Spleen (tissue), 13 donors: ENCODE data around the gene KCNG4. TPM values are rescaled to one million over a fixed set of nuclear protein-coding genes. Genes with fewer than 3 reads are reported as not detected.
A peak's percentile ranks its signal among the peaks of the same experiment; 100 is the strongest.

Source experiments
- DNase-seq: peaks from one replicate; pipeline ENCODE4 v3.0.0-alpha.2; 2020
- H3K27ac ChIP-seq, 8 donors: fragments of 200-600 bp; sonication (generic) in 7 of 8; 1 replicate in 4 of 8; 2 replicates in 4 of 8; pipeline versions ENCODE4 v1.5.0 to v1.8.0; 2016 to 2021; ENCODE audit warnings: inconsistent platforms in 4 of 8, mild to moderate bottlenecking in 4 of 8, moderate library complexity in 1 of 8
- H3K27me3 ChIP-seq, 7 donors: fragments of 200-600 bp; sonication (generic) in 6 of 7; replicated peaks in 1 of 7; 1 replicate in 4 of 7; 2 replicates in 3 of 7; pipeline versions ENCODE4 v1.5.0 to v1.8.0; 2016 to 2021; ENCODE audit warnings: inconsistent platforms in 3 of 7, mild to moderate bottlenecking in 1 of 7
- H3K36me3 ChIP-seq, 6 donors: fragments of 200-600 bp; sonication (generic) in 5 of 6; 1 replicate in 4 of 6; 2 replicates in 2 of 6; pipeline versions ENCODE4 v1.5.0 to v1.8.0; 2016 to 2021; ENCODE audit warnings: inconsistent platforms in 2 of 6
- H3K4me1 ChIP-seq, 6 donors: fragments of 200-600 bp; sonication (generic) in 5 of 6; 1 replicate in 3 of 6; 2 replicates in 3 of 6; pipeline versions ENCODE4 v1.5.0 to v1.8.0; 2016 to 2021; ENCODE audit warnings: inconsistent platforms in 3 of 6
- H3K4me3 ChIP-seq, 8 donors: fragments of 200-600 bp; sonication (generic) in 7 of 8; 1 replicate in 4 of 8; 2 replicates in 4 of 8; pipeline versions ENCODE4 v1.5.0 to v1.8.0; 2016 to 2021; ENCODE audit warnings: inconsistent platforms in 4 of 8, mild to moderate bottlenecking in 4 of 8, moderate library complexity in 2 of 8
- H3K9me3 ChIP-seq, 8 donors: fragments of 200-600 bp; sonication (generic) in 7 of 8; 1 replicate in 4 of 8; 2 replicates in 4 of 8; pipeline versions ENCODE4 v1.5.0 to v1.8.0; 2016 to 2021; ENCODE audit warnings: inconsistent platforms in 4 of 8
- POLR2A ChIP-seq, 3 donors: fragments of 450-650 bp; IDR thresholded peaks; one replicate each; pipeline ENCODE4 v1.5.1; 2017; ENCODE audit warnings: antibody characterized with exemption in 3 of 3, mild to moderate bottlenecking in 1 of 3
- POLR2AphosphoS5 ChIP-seq, 3 donors: sonication (generic); formaldehyde crosslinking; IDR thresholded peaks; one replicate each; pipeline ENCODE4 v1.5.1; 2017; ENCODE audit warnings: antibody characterized with exemption in 3 of 3
- WGBS, 5 donors: extraction: QIAGEN DNeasy Blood & Tissue Kit in 3 of 5; methylation state at CpG; one replicate each; pipeline versions ENCODE4 v1.1.5 to v1.1.7; 2013 to 2018; 5-methylcytosine and 5-hydroxymethylcytosine counted together
- intact Hi-C: fragments of 100-400 bp; cut with DNase I; formaldehyde crosslinking; loops from one replicate; pipeline ENCODE4 v1.15.0; 2023; ENCODE audit warnings: low total_unique reads
- long read RNA-seq, 2 donors: transcript quantifications; one replicate each; lab custom pipeline, GENCODE V29; 2026
- polyA plus RNA-seq, 3 donors: library from polyadenylated mRNA; stranded (reverse); fragments of 200-250 nt; gene quantifications; one replicate each; pipeline ENCODE4 v1.2.1, GENCODE V29; 2013
- total RNA-seq, 7 donors: library from RNA; depleted of rRNA in 3 of 7; stranded (reverse); fragments of >200 nt in 3 of 7; fragmentation: NEBNext Ultra II Directional in 4 of 7; extraction: Animal tissue kit (Norgen Biotek cat#: 25700) in 4 of 7; gene quantifications; one replicate each; pipeline versions ENCODE4 v1.1.0 to v1.2.1, GENCODE V29; 2016 to 2021
- TF ChIP-seq, protein P1 (sequence below), 11 experiments: fragments of 200-600 bp in 7 of 11; fragments of 450-650 bp in 4 of 11; sonication (generic) in 4 of 11; IDR thresholded peaks in 8 of 11; conservative IDR thresholded peaks in 3 of 11; 1 replicate in 7 of 11; 2 replicates in 4 of 11; pipeline versions ENCODE4 v1.4.0 to v1.8.0; 2016 to 2021; ENCODE audit warnings: antibody characterized with exemption in 11 of 11, inconsistent platforms in 4 of 11, mild to moderate bottlenecking in 1 of 11
- donor health status: healthy with polysubstance abuse.
- donor health status: DM: no; HTN: no; CAD: no; lungs with moderate emphysema.
- donor health status: DM: no; HTN: no; CAD: no.
- donor health status: Bipolar disorder and iron deficiency.
- donor health status: healthy.
- donor health status: DM: no; HTN: no; CAD: no.
- donor health status: DM: yes; HTN: yes; CAD: no.

The KCNG4 gene, protein sequence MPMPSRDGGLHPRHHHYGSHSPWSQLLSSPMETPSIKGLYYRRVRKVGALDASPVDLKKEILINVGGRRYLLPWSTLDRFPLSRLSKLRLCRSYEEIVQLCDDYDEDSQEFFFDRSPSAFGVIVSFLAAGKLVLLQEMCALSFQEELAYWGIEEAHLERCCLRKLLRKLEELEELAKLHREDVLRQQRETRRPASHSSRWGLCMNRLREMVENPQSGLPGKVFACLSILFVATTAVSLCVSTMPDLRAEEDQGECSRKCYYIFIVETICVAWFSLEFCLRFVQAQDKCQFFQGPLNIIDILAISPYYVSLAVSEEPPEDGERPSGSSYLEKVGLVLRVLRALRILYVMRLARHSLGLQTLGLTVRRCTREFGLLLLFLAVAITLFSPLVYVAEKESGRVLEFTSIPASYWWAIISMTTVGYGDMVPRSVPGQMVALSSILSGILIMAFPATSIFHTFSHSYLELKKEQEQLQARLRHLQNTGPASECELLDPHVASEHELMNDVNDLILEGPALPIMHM
- total RNA-seq (not detected), polyA plus RNA-seq (not detected)
- long read RNA-seq, donor 1 = 0 reads
- long read RNA-seq, donor 2 = 0 reads

DNA sequence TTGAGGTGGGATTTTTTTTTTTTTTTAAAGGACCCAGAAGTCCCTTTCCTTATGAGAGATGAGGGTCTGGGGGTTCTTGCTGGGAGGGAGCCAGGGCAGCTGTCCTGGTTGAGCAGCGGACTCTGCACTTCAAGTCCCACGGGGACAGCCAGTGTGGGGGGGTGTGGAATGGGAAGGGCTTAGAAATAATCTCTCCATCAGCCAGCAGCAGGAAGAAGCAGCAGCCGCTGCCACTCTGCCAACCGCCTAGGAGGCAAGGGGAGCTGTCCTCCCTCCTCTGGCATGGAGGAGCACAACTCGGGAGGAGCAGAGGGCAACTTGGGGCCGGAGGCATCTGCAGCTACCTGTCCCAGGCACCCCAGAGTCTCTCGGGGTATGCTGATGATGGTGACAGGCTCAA lies at the start of gene KCNG4:
Gene KCNG4 (minus strand): TSS at position 104 of the 400 bp plus-strand sequence. CDS start 2,527 bp downstream, outside the sequence.
- TF ChIP-seq, protein P1, sequence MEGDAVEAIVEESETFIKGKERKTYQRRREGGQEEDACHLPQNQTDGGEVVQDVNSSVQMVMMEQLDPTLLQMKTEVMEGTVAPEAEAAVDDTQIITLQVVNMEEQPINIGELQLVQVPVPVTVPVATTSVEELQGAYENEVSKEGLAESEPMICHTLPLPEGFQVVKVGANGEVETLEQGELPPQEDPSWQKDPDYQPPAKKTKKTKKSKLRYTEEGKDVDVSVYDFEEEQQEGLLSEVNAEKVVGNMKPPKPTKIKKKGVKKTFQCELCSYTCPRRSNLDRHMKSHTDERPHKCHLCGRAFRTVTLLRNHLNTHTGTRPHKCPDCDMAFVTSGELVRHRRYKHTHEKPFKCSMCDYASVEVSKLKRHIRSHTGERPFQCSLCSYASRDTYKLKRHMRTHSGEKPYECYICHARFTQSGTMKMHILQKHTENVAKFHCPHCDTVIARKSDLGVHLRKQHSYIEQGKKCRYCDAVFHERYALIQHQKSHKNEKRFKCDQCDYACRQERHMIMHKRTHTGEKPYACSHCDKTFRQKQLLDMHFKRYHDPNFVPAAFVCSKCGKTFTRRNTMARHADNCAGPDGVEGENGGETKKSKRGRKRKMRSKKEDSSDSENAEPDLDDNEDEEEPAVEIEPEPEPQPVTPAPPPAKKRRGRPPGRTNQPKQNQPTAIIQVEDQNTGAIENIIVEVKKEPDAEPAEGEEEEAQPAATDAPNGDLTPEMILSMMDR (IDR thresholded peaks at IDR 0.05 in 8 of 11, conservative IDR thresholded peaks at IDR 0.05 in 3 of 11) = no peak
- TF ChIP-seq POLR2AphosphoS5 (IDR thresholded peaks at IDR 0.05) (no peak), POLR2A (IDR thresholded peaks at IDR 0.05) (no peak)
- Histone ChIP-seq H3K27me3 (peaks cover 0 to 62% (median 0%) of the 10 kb centered on the region in 7 donors), H3K9me3 (peaks cover 0 to 6% (median 1%) of the 10 kb centered on the region in 8 donors), H3K36me3 (no peaks in the 10 kb centered on the region), H3K4me1 (peaks cover 0 to 14% (median 6%) of the 10 kb centered on the region in 6 donors), H3K4me3 (no peak within 1 kb of the TSS), H3K27ac (no peak within 1 kb of the TSS)
- DNase-seq = no peak
- intact Hi-C loops = no loop called here
- 26 to 45% (median 33%) methylated on average over 7 of the region's 7 CpGs for WGBS, 5 donors

DNA sequence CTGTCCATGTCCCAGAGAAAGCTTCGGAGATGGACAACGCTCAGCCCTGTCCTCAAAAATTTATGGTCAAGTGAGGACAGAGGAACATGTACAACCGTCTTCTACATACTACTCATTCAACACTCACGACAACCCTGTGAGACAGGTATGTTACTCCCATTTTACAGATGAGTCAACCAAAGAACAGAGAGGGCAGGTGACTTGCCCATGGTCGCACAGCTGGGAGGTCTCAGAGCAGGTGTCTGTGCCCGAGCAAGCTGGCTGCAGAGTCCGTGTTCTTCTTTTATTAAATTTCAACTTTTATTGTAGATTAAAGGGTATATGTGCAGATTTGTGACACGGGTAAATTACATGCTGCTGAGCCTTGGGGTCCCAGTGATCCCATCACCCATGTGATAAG lies 49.1 kb upstream of the KCNG4 start:
- intact Hi-C loops = no loop called here
- H3K4me1 ChIP-seq = peaks cover 10 to 42% (median 23%) of the 10 kb centered on the region in 6 donors
- no peak overlapping the region for H3K4me3 ChIP-seq
- no peaks in the 10 kb centered on the region for H3K9me3 ChIP-seq
- no peak overlapping the region for H3K27ac ChIP-seq
- no peak for TF ChIP-seq POLR2AphosphoS5 (IDR thresholded peaks at IDR 0.05)
- no peak for TF ChIP-seq POLR2A (IDR thresholded peaks at IDR 0.05)
- TF ChIP-seq, protein P1 (IDR thresholded peaks at IDR 0.05 in 8 of 11, conservative IDR thresholded peaks at IDR 0.05 in 3 of 11) = no peak
- DNase-seq = no peak
- H3K27me3 ChIP-seq = peaks cover 0 to 36% (median 3%) of the 10 kb centered on the region in 7 donors
- WGBS, 5 donors = 65 to 84% (median 81%) methylated on average over 8 of the region's 8 CpGs
- no peaks in the 10 kb centered on the region for H3K36me3 ChIP-seq

DNA sequence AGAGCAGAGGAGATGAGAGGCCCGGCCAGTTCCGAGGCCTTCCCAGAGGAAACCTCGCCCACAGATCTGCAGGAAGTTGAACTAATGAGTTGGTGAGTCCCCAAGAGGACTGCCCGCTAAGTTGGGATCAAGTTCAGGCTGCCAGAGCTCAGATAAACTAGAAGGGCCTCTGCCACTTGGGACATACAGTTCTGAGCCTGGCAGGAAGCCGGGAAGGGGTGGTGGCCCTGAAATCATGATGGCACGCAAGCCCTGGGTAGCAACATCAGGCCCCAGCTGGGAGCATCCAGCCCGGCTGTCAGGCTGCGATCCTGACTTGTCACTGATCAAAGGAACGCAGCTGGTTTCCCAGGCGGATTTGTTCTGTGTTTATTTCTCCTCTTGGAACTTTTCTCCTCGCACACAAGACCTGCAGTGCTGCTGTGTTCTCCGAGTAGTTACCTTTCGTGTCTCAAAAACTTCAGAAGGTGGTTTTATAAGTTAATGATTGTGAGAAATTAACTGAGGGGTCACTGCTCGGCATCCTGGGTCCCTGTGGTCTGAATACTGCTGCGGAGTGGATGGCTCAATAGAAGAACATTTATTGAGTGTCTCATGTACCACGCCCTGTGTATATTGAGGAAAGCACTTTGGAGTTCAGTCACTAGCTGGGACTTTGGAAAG lies 46.9 kb upstream of the KCNG4 start:
- Histone ChIP-seq H3K27ac (peak overlapping the region in 6 of 8 donors; percentile 35 to 78 (median 72)), H3K4me1 (peaks cover 15 to 45% (median 30%) of the 10 kb centered on the region in 6 donors), H3K4me3 (no peak overlapping the region), H3K36me3 (no peaks in the 10 kb centered on the region), H3K9me3 (no peaks in the 10 kb centered on the region), H3K27me3 (peaks cover 0 to 16% (median 0%) of the 10 kb centered on the region in 7 donors)
- intact Hi-C loops = no loop called here
- TF ChIP-seq POLR2A (IDR thresholded peaks at IDR 0.05) = no peak
- peak; percentile 79 to 85 (median 81) for TF ChIP-seq POLR2AphosphoS5 (IDR thresholded peaks at IDR 0.05)
- peak; percentile 83 for DNase-seq
- WGBS, 5 donors = 42 to 68% (median 61%) methylated on average over 15 to 16 of the region's 16 CpGs

DNA sequence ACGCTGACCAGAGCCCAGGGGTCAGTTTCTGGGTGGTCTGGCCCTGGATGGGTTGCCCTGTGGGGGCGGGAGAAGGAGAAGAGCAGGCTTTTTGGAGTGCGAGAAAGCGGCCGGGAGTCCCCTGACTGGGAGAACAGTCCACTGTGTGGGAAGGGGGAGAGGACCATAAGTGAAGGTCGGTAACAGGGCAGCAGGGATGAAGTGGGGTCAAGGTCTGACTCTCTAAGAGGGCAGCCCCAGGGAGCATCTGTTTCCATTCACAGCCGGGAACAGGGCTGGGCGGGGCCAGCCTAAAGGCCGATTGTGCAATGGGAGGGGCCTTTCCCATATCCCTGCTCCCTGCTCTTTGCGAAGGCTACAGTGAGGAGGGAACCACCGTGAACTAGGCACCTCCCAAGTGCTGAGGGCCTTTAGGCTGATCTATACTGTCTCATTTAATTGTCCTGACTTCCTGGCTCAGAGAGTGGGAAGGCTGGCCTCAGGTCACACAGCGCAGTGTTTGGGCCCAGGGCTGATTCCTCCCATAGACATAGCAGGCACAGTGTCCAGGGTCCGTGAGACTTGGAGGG lies 44.4 kb upstream of the KCNG4 start:
- Histone ChIP-seq H3K27ac (peak overlapping the region in 6 of 8 donors; percentile 13 to 75 (median 70)), H3K27me3 (peaks cover 0 to 26% (median 0%) of the 10 kb centered on the region in 7 donors), H3K4me1 (peaks cover 15 to 45% (median 30%) of the 10 kb centered on the region in 6 donors), H3K36me3 (no peaks in the 10 kb centered on the region), H3K4me3 (no peak overlapping the region), H3K9me3 (no peaks in the 10 kb centered on the region)
- peak; percentile 71 to 79 (median 71) for TF ChIP-seq POLR2AphosphoS5 (IDR thresholded peaks at IDR 0.05)
- TF ChIP-seq, protein P1 (IDR thresholded peaks at IDR 0.05 in 8 of 11, conservative IDR thresholded peaks at IDR 0.05 in 3 of 11) = no peak
- TF ChIP-seq POLR2A (IDR thresholded peaks at IDR 0.05) = no peak
- intact Hi-C loops = no loop called here
- peak; percentile 80 for DNase-seq
- WGBS, 5 donors = 40 to 62% (median 53%) methylated on average over 13 of the region's 13 CpGs
